GM18868 (cell line): ENCODE measurements around the gene CHRM1.
"Not testable (repeated sequence)": the region's sequence is repeated elsewhere in the genome, so short reads cannot be mapped to it uniquely, and the experiment has no call there.

Source experiments
- ATAC-seq: cut with Tn5 transposase; IDR thresholded peaks from one replicate; pipeline ENCODE4 v1.9.1; 2021; ENCODE audit warnings: mild to moderate bottlenecking, moderate library complexity; ENCODE audit not compliant: unreplicated experiment

The CHRM1 gene, protein sequence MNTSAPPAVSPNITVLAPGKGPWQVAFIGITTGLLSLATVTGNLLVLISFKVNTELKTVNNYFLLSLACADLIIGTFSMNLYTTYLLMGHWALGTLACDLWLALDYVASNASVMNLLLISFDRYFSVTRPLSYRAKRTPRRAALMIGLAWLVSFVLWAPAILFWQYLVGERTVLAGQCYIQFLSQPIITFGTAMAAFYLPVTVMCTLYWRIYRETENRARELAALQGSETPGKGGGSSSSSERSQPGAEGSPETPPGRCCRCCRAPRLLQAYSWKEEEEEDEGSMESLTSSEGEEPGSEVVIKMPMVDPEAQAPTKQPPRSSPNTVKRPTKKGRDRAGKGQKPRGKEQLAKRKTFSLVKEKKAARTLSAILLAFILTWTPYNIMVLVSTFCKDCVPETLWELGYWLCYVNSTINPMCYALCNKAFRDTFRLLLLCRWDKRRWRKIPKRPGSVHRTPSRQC

DNA sequence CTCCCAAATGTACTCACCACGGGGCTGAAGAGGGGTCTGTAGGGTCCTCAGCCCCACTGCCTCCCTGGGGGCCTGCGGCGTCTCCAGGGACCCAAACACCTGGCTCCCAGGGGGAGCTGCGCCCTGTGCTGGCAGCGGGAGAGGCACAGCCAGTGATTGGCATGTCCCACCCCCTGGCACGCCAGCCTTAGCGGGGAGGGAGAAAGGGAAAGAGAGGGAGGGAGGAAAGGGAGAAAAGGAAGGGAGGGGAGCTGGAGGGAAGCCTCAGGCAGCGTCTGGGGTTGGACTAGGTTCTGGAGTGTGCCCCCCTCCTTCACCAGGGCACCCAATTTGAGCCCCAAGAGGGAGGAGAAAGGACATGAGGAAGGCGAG is at the start of gene CHRM1:
Gene CHRM1, minus strand, starts transcription at position 163 of the 372 bp plus-strand sequence. CDS start 10,263 bp downstream, outside the sequence.
- no peak for ATAC-seq

- ATAC-seq, result no peak
These were observed 44.4 kb upstream of the CHRM1 start for GRCh38 chr11:62965574-62965973.

GRCh38 chr11:62962391-62962790 is 41.2 kb upstream of the CHRM1 start:
- ATAC-seq, result no peak

- no peak for ATAC-seq
These were observed 39.9 kb upstream of the CHRM1 start for GRCh38 chr11:62961017-62961570.

DNA sequence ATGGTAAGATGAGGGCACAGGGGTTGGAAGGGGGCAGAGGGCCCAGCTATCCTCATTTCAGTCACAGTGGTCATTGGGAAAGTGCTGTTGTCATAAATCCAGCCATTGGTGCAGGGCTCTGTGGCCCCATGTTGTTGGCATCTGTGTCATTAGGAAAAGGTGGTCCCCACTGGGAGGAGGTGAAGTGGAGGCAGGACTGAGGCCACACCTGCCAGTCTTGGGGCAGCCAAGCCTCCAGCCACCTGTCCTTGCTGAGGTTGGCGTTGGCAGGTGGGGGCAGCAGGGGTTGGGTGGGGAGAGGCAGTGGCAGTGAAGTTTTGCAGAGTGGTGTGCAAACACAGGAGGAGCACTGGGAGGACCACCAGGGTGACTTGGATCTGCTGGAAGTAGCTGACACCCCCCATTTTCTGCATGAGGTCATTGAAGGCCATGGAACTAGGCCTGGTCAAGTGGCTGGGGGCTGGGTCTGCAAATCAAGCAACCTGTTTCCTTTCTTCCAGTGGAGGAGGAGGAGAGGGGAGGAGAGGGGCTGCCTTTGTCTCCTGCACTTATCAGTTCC is 38.3 kb upstream of the CHRM1 start:
- no peak for ATAC-seq

DNA sequence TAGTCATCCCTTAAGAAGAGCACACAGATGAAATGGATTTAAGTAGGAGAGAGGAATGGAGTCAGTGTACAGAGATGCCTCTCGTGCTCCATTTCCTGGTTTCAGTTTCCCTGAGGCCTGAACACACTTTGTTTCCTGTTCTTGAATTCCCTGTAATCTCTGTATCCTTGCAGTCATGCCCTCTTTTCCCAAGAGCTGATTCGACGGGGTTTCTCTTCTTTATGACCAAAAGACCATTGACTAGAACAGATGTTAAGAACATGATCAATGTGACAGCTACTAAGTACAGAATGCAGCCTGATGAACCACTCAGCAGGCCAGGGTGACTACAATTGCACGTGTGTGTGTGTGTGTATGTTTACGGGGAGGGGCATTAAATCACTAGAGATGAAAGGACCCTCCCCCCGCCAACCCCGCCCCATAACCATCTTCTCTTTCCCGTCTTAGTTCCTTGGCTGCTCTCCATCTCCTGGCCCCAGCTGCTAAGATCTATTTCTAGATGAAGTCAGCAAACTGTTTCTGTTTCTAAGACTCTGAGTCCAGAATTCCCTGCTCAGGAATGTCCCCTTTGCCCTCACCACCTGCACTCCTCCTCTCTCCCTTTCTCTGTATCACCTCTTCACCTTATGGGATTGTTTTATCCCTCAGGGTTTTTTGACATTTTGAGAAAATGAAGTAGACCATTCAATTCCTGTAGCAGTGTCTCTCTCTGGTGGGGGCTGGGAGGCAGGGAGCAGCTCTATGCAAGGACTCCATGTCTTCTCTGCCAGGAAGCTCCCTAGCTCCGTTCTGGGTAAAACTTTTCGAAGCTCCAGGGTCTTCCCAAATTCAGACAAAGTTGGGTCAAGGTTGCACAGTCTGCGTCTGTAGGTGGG is 37.6 kb upstream of the CHRM1 start:
- no peak for ATAC-seq

DNA sequence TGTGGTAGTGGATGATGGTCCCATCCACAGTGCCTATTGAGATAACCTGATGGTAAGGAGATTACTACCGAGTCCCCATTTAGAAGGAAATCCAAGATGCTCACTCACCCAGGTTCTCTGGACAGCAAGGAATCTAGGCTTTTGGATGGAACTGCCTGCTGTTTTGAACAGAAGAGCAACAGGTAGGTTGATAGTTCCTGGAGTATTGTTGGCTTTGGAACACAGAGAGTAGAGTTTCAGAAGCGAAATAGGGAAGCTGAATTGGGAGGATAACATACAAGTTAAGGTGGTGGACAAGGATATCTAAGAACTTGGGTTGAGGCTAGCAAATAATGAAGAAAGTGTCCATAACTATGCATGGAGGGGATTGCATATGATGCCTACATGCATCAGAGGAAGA is 36.0 kb upstream of the CHRM1 start:
- ATAC-seq, result no peak

- no peak for ATAC-seq
These were observed 33.3 kb upstream of the CHRM1 start for GRCh38 chr11:62954478-62954877.

GRCh38 chr11:62953811-62954210 is 32.6 kb upstream of the CHRM1 start:
- ATAC-seq, result no peak

GRCh38 chr11:62948765-62949320 is 27.7 kb upstream of the CHRM1 start:
- ATAC-seq, result no peak

DNA sequence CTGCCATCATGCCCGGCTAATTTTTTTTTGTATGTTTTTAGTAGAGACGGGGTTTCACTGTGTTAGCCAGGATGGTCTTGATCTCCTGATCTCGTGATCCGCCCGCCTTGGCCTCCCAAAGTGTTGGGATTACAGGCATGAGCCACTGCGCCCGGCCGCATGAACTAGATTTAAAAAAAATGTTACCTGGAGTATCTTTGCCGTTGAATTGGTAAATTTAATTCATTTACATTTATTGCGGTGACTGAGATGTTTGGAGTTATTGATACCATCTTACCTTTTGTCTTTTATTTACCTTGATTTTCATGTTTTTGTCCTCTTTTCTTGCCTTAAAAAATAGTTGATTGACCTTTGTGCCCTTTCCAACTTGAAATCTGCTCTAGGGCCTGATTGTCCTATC is 24.4 kb upstream of the CHRM1 start:
- ATAC-seq, result not testable (repeated sequence)

- not testable (repeated sequence) for ATAC-seq
These were observed 16.4 kb upstream of the CHRM1 start for GRCh38 chr11:62937528-62937927.

GRCh38 chr11:62934496-62934785 is 13.3 kb upstream of the CHRM1 start:
- ATAC-seq, result no peak

DNA sequence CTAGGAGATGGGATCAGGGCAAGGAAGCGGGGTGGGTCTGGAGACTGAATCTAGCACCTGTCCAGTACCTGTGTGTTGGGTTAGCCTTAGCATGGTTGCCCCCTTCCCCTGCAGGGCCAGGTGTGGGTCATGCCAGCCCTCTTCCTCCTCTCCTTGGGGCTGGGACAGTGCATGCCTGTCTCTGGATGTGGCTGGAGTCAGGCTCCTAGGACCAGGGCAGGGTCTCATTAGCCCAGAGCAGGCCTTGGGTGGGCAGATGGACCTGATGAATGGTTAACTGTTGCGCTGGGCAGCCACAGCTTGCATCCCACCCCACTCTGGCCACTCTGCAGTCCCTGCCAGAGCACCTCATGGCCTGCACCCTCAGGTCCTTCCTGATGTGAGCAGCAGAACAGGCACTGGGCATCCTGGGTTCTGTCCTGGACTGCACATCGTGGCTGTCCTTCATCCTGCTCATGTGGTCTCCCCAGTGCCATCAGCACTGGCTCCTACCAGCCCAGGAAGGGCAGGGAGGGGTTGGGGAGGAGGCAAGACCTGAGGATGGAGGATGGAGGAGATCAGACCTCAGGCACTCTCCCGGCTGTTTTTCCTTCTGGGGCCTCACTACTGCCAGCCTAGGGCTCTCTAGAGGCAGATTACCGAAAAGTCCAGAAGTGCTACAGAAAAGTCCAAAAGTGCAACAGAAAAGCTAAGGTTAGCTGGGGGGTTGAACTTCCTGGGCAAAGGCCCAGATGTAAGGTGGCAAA is 12.8 kb upstream of the CHRM1 start:
- ATAC-seq, result no peak

- ATAC-seq, result no peak
These were observed 12.1 kb upstream of the CHRM1 start for GRCh38 chr11:62933285-62933684.

GRCh38 chr11:62931499-62932278 is 10.5 kb upstream of the CHRM1 start:
- ATAC-seq, result no peak

DNA sequence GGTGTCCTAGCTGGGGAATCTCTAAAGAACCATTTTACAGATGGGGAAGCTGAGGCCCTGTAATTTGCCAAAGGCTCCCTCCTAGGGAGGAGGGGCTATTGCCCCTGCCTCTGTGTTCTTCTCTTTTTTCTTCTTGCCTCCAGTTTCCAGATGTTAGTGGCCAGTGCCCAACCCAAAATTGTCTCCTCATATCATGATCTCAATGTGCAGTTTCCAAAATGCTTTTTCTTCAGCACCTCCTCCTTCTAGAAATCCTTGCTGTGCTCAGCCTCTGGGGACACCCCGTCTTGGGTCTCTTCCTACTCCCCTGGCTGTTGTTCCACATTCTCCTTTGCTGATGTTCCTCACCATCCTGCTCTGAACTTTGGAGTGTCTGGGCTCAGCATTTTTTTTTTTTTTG is 9.5 kb upstream of the CHRM1 start:
- no peak for ATAC-seq

DNA sequence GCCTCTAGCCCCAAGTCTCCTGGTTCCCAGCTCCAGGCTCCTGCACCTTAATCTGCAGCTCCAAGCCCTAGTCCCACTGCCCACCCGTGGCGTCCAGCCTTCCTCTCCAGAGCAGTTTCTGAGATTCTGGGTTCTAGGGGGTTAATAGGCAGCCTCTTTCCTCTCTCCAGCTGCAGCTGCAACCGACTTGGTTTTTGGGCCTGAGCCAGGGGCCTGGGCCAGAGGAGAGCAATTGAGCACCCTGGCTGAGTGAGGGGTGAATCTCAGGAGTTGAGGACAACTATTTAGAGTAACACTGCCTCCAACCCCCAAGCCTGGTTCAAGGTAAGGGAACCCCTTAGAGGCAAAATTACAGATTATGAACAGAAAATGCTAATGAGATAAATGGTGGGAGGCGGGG is 9.0 kb upstream of the CHRM1 start:
- ATAC-seq, result no peak

GRCh38 chr11:62928011-62928410 is 6.8 kb upstream of the CHRM1 start:
- ATAC-seq, result no peak
